NT2/D1 (cell line): Measurements from ENCODE around the gene AKT2.

Source experiments
- SUZ12 ChIP-seq: IDR thresholded peaks from 2 replicates; pipeline ENCODE4 v1.6.1; 2011; ENCODE audit not compliant: insufficient read length, insufficient read depth; ENCODE audit errors: extremely low read depth
- YY1 ChIP-seq: IDR thresholded peaks from 2 replicates; pipeline ENCODE4 v1.6.1; 2011; ENCODE audit not compliant: insufficient read length, insufficient read depth
- ZNF274 ChIP-seq: IDR thresholded peaks from 2 replicates; pipeline ENCODE4 v1.6.1; 2011; ENCODE audit warnings: mild to moderate bottlenecking, low read depth, low read length

DNA sequence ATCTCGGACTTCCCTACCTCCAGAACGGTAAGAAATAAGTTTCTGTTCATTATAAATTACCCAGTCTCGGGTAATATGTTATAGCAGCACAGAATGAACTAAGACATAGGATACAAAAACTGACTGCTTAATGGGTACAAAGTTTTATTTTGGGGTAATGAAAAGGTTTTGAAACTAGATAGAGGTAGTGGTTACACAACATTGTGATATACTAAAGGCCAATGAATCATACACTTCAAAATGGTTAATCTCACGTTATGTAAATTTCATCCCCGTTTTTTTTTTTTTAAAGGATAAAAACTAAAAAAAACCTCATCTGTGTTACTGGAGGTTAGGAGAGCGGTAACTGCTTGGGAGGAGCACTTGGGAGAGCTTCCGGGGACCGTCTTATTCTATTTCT lies 23.5 kb downstream of the AKT2 start:
- no peak for TF ChIP-seq YY1
- no peak for TF ChIP-seq ZNF274
- no peak for TF ChIP-seq SUZ12
